Stomach (tissue), 4 donors: ENCODE measurements around the gene NCOA1.

ENCODE experiments used
- CTCF ChIP-seq, 7 experiments: fragments of 450-650 bp in 4 of 7; fragments of 200-600 bp in 3 of 7; sonication (generic) in 3 of 7; IDR thresholded peaks; one replicate each; pipeline ENCODE4 v1.5.1; 2016 to 2019; ENCODE audit warnings: antibody characterized with exemption in 7 of 7, control low read depth in 2 of 7, mild to moderate bottlenecking in 1 of 7
- EP300 ChIP-seq: sonication (generic); formaldehyde crosslinking; IDR thresholded peaks from one replicate; pipeline ENCODE4 v1.6.1; 2017; ENCODE audit warnings: antibody characterized with exemption
- POLR2A ChIP-seq, 4 donors: fragments of 450-650 bp; IDR thresholded peaks; one replicate each; pipeline ENCODE4 v1.6.1; 2016; ENCODE audit warnings: antibody characterized with exemption in 4 of 4, control low read depth in 2 of 4, mild to moderate bottlenecking in 1 of 4, moderate library complexity in 1 of 4
- POLR2AphosphoS5 ChIP-seq, 3 donors: sonication (generic); formaldehyde crosslinking; IDR thresholded peaks; one replicate each; pipeline ENCODE4 v1.6.1; 2016; ENCODE audit warnings: antibody characterized with exemption in 3 of 3

DNA sequence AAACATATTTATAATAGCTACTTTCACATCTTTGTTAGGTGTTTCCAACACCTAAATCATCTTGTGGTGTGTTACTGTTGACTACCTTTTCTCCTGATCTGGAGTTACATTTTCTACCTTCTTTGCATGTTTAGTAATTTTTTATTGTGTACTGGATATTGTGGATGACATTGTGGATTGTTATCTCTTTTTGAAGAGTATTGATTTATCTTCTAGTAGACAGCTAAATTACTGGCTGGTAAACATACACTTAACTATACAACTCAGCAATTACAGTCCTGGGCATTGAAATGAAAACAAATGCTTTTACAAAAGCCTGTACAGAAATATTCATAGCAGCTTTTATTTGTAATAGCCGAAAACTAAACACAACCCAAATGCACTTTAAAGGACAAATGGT, 151.3 kb downstream of the NCOA1 start:
- TF ChIP-seq CTCF (IDR thresholded peaks at IDR 0.05) (no peak), POLR2AphosphoS5 (IDR thresholded peaks at IDR 0.05) (no peak), POLR2A (IDR thresholded peaks at IDR 0.05) (no peak), EP300 (no peak)
